Nephron progenitor cell (in vitro differentiated cells): ENCODE data around the gene COPB1.
A peak's percentile ranks its signal among the peaks of the same experiment; 100 is the strongest.

Experiments
- DNase-seq: peaks from one replicate; pipeline ENCODE4 v3.0.0; 2021
- H3K27ac Mint-ChIP-seq: 2 replicates; pipeline ENCODE4 v1.8.0; 2021; ENCODE audit warnings: mild to moderate bottlenecking, moderate library complexity, mixed read lengths
- H3K27me3 Mint-ChIP-seq: 2 replicates; pipeline ENCODE4 v1.8.0; 2021; ENCODE audit warnings: mild to moderate bottlenecking, low read depth, mixed read lengths; ENCODE audit not compliant: poor library complexity
- H3K36me3 Mint-ChIP-seq: 2 replicates; pipeline ENCODE4 v1.8.0; 2021; ENCODE audit warnings: low read depth, mixed read lengths
- H3K4me1 Mint-ChIP-seq: 2 replicates; pipeline ENCODE4 v1.8.0; 2021; ENCODE audit warnings: mixed read lengths
- H3K4me3 Mint-ChIP-seq: 2 replicates; pipeline ENCODE4 v1.8.0; 2021; ENCODE audit warnings: mild to moderate bottlenecking, moderate library complexity, mixed read lengths
- H3K9me3 Mint-ChIP-seq: 2 replicates; pipeline ENCODE4 v1.8.0; 2021; ENCODE audit warnings: mild to moderate bottlenecking, moderate library complexity, mixed read lengths
- TF ChIP-seq, protein P1 (sequence below): fragments of 200-600 bp; sonication (generic); IDR thresholded peaks from 2 replicates; pipeline ENCODE4 v1.5.0; 2021; ENCODE audit warnings: antibody characterized with exemption

Gene COPB1

DNA sequence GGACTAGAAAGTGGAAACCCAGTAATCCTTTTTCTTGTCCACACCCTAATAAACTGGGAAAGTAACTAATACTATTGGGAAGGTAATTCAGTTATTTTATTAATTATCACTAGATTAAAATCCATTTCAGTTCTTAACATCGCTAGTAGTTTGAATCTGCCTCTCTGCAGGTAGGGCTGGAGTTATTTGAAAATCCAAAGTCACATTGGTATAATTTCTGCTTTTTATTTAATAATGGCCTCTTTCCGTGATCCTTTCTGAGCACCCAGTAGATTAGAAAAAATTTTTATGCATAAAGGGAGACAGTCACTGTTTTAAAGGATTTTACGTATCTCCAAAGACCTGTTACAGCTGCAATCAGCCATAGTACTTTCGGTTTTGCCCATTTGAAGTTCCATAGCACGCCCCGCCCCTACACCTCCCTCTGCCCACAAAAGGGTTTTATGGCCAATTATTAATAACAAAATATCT, 605 bp upstream of the COPB1 start:
- H3K27ac Mint-ChIP-seq = peak overlapping the region; percentile 53
- peaks cover 49% of the 10 kb centered on the region for H3K36me3 Mint-ChIP-seq
- peaks cover 3% of the 10 kb centered on the region for H3K9me3 Mint-ChIP-seq
- H3K4me3 Mint-ChIP-seq = peak overlapping the region; percentile 93
- H3K4me1 Mint-ChIP-seq = peaks cover 34% of the 10 kb centered on the region
- peak; percentile 14 for DNase-seq
- H3K27me3 Mint-ChIP-seq = no peaks in the 10 kb centered on the region
- TF ChIP-seq, protein P1, sequence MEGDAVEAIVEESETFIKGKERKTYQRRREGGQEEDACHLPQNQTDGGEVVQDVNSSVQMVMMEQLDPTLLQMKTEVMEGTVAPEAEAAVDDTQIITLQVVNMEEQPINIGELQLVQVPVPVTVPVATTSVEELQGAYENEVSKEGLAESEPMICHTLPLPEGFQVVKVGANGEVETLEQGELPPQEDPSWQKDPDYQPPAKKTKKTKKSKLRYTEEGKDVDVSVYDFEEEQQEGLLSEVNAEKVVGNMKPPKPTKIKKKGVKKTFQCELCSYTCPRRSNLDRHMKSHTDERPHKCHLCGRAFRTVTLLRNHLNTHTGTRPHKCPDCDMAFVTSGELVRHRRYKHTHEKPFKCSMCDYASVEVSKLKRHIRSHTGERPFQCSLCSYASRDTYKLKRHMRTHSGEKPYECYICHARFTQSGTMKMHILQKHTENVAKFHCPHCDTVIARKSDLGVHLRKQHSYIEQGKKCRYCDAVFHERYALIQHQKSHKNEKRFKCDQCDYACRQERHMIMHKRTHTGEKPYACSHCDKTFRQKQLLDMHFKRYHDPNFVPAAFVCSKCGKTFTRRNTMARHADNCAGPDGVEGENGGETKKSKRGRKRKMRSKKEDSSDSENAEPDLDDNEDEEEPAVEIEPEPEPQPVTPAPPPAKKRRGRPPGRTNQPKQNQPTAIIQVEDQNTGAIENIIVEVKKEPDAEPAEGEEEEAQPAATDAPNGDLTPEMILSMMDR = no peak

DNA sequence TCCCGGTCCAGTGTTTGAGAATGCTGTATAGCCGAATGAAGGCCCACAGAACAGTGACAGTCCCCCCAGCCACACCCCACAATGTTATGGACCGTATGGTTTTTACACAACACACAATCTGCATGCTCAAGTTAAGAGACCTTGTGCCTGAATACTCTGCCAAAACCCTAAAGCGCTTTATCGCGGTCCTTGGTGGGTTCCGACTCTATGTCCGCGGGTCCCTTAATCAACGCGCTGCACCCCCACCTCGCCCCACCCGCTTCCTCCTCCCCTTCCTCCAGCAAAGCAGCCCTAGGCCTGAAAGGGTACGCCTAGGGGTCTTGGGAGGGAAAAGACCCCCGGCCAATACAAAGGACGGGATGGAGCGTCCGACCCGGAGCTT, 442 bp downstream of the COPB1 start:
- TF ChIP-seq, protein P1 = no peak
- peak; percentile 57 for DNase-seq
- peaks cover 34% of the 10 kb centered on the region for H3K4me1 Mint-ChIP-seq
- peaks cover 3% of the 10 kb centered on the region for H3K9me3 Mint-ChIP-seq
- peak overlapping the region; percentile 93 for H3K4me3 Mint-ChIP-seq
- no peaks in the 10 kb centered on the region for H3K27me3 Mint-ChIP-seq
- H3K27ac Mint-ChIP-seq = peak overlapping the region; percentile 78
- H3K36me3 Mint-ChIP-seq = peaks cover 49% of the 10 kb centered on the region

DNA sequence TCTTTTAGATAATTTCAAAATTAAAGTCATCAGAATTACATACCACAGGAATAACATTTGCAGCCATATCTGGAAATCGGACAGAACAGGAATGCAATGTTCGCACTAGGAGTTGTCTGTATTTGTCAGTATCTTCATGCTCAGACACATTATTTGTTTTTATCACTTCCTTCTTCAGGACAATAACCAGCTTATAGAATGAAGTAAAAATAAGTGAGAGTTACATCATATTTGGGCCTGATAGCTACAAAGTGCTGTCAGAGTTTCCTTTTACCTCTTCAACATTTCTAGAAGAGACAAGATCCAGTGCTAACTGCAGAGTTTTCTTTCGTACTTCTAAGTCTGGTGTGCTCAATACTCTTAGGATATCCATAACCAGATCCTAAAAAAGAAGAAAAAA, 18.9 kb downstream of the COPB1 start:
- Mint-ChIP-seq H3K27ac (no peak overlapping the region), H3K9me3 (no peaks in the 10 kb centered on the region), H3K4me1 (no peaks in the 10 kb centered on the region), H3K36me3 (peaks cover 68% of the 10 kb centered on the region), H3K4me3 (no peak overlapping the region), H3K27me3 (no peaks in the 10 kb centered on the region)
- no peak for DNase-seq
- TF ChIP-seq, protein P1 = no peak

DNA sequence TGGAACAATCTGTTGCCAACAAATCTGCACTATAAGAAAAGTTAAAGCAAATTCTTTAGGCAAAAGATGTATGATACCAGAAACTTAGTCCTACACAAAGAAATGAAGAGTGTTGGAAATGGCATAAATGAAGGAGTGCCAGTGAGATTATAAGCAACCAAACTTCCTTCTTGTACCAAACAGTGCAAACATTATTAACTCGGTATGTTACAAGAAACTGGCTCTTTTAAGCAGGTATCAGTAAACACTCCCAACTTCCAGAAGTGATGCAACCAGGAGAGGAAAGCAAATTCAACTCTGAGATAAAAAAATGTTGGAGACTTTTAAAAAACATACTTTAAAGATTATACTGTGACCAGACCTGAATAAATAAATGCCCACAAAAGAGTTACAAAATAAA, 28.5 kb downstream of the COPB1 start:
- Mint-ChIP-seq H3K9me3 (no peaks in the 10 kb centered on the region), H3K4me1 (no peaks in the 10 kb centered on the region), H3K27me3 (no peaks in the 10 kb centered on the region), H3K27ac (peak overlapping the region; percentile 95), H3K36me3 (peaks cover 78% of the 10 kb centered on the region), H3K4me3 (no peak overlapping the region)
- DNase-seq = no peak
- TF ChIP-seq, protein P1 = no peak

DNA sequence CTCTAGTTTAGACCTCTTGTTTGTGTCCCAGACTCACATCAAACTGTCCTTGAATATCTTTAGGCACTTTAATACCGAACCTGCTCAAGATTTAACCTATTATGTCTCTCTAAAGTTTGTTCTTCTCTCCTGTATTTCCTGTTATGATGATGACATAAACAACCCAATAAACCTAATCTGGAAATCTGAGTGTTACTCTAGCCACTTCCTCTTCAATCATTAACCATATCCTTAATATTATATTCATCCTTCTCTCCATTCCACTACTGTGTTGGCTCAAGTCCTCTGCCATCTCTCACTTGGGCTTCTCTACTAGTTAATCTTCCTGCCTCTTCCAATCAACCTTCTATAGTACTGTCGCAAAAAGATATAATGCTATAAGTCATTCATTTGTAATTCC, 36.0 kb downstream of the COPB1 start:
- peaks cover 39% of the 10 kb centered on the region for H3K36me3 Mint-ChIP-seq
- H3K4me3 Mint-ChIP-seq = no peak overlapping the region
- TF ChIP-seq, protein P1 = no peak
- H3K9me3 Mint-ChIP-seq = no peaks in the 10 kb centered on the region
- no peak overlapping the region for H3K27ac Mint-ChIP-seq
- no peaks in the 10 kb centered on the region for H3K27me3 Mint-ChIP-seq
- no peaks in the 10 kb centered on the region for H3K4me1 Mint-ChIP-seq
- DNase-seq = no peak

DNA sequence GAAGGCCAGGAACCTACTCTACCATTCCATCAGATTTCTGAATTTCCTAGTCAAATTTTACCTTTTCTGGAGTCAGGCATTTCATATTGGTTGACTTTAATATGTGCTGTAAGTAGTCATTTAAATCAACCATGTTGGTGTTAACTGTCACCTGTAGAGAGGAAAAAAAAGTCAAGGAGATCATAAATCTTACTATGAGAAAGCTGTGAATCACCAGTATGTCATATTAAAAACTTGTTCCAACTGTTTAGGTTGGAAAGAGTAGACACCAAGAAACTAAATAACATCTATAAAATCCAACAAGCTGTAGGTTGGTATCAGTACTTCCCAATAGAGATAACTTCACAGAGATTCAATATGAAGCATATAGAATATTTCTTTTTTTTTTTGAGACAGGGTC, 39.5 kb downstream of the COPB1 start:
- H3K4me1 Mint-ChIP-seq = no peaks in the 10 kb centered on the region
- no peak overlapping the region for H3K4me3 Mint-ChIP-seq
- TF ChIP-seq, protein P1 = no peak
- H3K9me3 Mint-ChIP-seq = no peaks in the 10 kb centered on the region
- no peak for DNase-seq
- peaks cover 52% of the 10 kb centered on the region for H3K36me3 Mint-ChIP-seq
- no peaks in the 10 kb centered on the region for H3K27me3 Mint-ChIP-seq
- no peak overlapping the region for H3K27ac Mint-ChIP-seq
